KBM-7 (cell line): ENCODE measurements around the gene PDHB.
A peak's percentile ranks its signal among the peaks of the same experiment; 100 is the strongest.

Experiments
- DNase-seq: peaks from one replicate; pipeline ENCODE4 v3.0.0-alpha.2; 2015
- in situ Hi-C: fragments of 300-500 bp; cut with MboI; formaldehyde crosslinking; loops from 2 replicates; pipeline ENCODE4 v1.14.3; 2020; ENCODE audit warnings: low sequenced_read_pairs, low pct_unique_long_range_greater_than_20kb, mixed read lengths

The PDHB gene

GRCh38 chr3:58433400-58434167 is at the start of gene PDHB:
Gene PDHB (minus strand): TSS chr3:58433832. CDS start chr3:58433809, 23 bp downstream.
- in situ Hi-C loops, result loop anchor here (25.0 kb wide), 1 partner anchor 104 kb away; the partner anchor contains the start of gene ACOX2
- DNase-seq, result peak; percentile 92

GRCh38 chr3:58482917-58483636 is 49.4 kb upstream of the PDHB start:
- DNase-seq, result no peak
- in situ Hi-C loops, result no loop called here

GRCh38 chr3:58480309-58480708 is 46.7 kb upstream of the PDHB start:
- in situ Hi-C loops, result no loop called here
- no peak for DNase-seq

- in situ Hi-C loops, result no loop called here
- no peak for DNase-seq
Measured at GRCh38 chr3:58478781-58479180, 45.1 kb upstream of the PDHB start.

GRCh38 chr3:58474967-58475578 is 41.4 kb upstream of the PDHB start:
- DNase-seq, result no peak
- in situ Hi-C loops, result no loop called here

- peak; percentile 65 for DNase-seq
- in situ Hi-C loops, result no loop called here
Measured at GRCh38 chr3:58474348-58474911, 40.8 kb upstream of the PDHB start.

GRCh38 chr3:58473275-58473674 is 39.6 kb upstream of the PDHB start:
- no peak for DNase-seq
- in situ Hi-C loops, result no loop called here

- in situ Hi-C loops, result no loop called here
- DNase-seq, result peak; percentile 91
Measured at GRCh38 chr3:58471025-58471887, 37.6 kb upstream of the PDHB start.

GRCh38 chr3:58470363-58471024 is 36.9 kb upstream of the PDHB start:
- in situ Hi-C loops, result no loop called here
- no peak for DNase-seq

- in situ Hi-C loops, result no loop called here
- no peak for DNase-seq
Measured at GRCh38 chr3:58469096-58469495, 35.5 kb upstream of the PDHB start.

- no peak for DNase-seq
Measured at GRCh38 chr3:58466899-58467563, 33.4 kb upstream of the PDHB start.

GRCh38 chr3:58464866-58465265 is 31.2 kb upstream of the PDHB start:
- in situ Hi-C loops, result no loop called here

More at GRCh38 chr3:58466899-58467563, 33.4 kb upstream of the PDHB start:
- in situ Hi-C loops, result no loop called here

GRCh38 chr3:58463942-58464271 is 30.3 kb upstream of the PDHB start:
- in situ Hi-C loops, result no loop called here
- no peak for DNase-seq

More at GRCh38 chr3:58464866-58465265, 31.2 kb upstream of the PDHB start:
- DNase-seq, result no peak

GRCh38 chr3:58463181-58463941 is 29.7 kb upstream of the PDHB start:
- in situ Hi-C loops, result no loop called here
- DNase-seq, result peak; percentile 67

- DNase-seq, result no peak
- in situ Hi-C loops, result no loop called here
Measured at GRCh38 chr3:58462829-58463180, 29.2 kb upstream of the PDHB start.

- in situ Hi-C loops, result no loop called here
- DNase-seq, result no peak
Measured at GRCh38 chr3:58459160-58459559, 25.5 kb upstream of the PDHB start.

- DNase-seq, result no peak
- in situ Hi-C loops, result no loop called here
Measured at GRCh38 chr3:58452176-58452575, 18.5 kb upstream of the PDHB start.
